ENCODE results near the gene RARA.

GRCh38 chr17:40364906-40365305 is 55.9 kb downstream of the RARA start:
- TF ChIP-seq CTCF (IDR thresholded peaks at IDR 0.05; ENCODE audit: insufficient read depth, low read depth, low read length) (no peak), EZH2 (IDR thresholded peaks at IDR 0.05; ENCODE audit: insufficient read depth, low read length) (no peak)
